Endometrial microvascular endothelial cells (primary cell): Measurements from ENCODE around the gene TRPM6. TPM values are rescaled to one million over a fixed set of nuclear protein-coding genes. Genes with fewer than 3 reads are reported as not detected.
"Not testable (repeated sequence)": the region's sequence is repeated elsewhere in the genome, so short reads cannot be mapped to it uniquely, and the experiment has no call there.

Experiments
- in situ Hi-C: cut with HindIII; loops from 2 replicates; pipeline ENCODE4 v1.10.0; 2017; ENCODE audit warnings: low sequenced_read_pairs, low pct_unique_long_range_greater_than_20kb; ENCODE audit errors: inconsistent ontology term
- total RNA-seq: library from RNA; depleted of rRNA; stranded (reverse); fragments of >200 nt; gene quantifications from one replicate; pipeline ENCODE4 v1.2.3, GENCODE V29; 2015; ENCODE audit errors: inconsistent ontology term

The TRPM6 gene, protein sequence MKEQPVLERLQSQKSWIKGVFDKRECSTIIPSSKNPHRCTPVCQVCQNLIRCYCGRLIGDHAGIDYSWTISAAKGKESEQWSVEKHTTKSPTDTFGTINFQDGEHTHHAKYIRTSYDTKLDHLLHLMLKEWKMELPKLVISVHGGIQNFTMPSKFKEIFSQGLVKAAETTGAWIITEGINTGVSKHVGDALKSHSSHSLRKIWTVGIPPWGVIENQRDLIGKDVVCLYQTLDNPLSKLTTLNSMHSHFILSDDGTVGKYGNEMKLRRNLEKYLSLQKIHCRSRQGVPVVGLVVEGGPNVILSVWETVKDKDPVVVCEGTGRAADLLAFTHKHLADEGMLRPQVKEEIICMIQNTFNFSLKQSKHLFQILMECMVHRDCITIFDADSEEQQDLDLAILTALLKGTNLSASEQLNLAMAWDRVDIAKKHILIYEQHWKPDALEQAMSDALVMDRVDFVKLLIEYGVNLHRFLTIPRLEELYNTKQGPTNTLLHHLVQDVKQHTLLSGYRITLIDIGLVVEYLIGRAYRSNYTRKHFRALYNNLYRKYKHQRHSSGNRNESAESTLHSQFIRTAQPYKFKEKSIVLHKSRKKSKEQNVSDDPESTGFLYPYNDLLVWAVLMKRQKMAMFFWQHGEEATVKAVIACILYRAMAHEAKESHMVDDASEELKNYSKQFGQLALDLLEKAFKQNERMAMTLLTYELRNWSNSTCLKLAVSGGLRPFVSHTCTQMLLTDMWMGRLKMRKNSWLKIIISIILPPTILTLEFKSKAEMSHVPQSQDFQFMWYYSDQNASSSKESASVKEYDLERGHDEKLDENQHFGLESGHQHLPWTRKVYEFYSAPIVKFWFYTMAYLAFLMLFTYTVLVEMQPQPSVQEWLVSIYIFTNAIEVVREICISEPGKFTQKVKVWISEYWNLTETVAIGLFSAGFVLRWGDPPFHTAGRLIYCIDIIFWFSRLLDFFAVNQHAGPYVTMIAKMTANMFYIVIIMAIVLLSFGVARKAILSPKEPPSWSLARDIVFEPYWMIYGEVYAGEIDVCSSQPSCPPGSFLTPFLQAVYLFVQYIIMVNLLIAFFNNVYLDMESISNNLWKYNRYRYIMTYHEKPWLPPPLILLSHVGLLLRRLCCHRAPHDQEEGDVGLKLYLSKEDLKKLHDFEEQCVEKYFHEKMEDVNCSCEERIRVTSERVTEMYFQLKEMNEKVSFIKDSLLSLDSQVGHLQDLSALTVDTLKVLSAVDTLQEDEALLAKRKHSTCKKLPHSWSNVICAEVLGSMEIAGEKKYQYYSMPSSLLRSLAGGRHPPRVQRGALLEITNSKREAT (N-terminal part only)
- total RNA-seq, result 0.09 TPM

- in situ Hi-C loops, result no loop called here
Measured at GRCh38 chr9:74887041-74887980, at the start of gene TRPM6. TRPM6 (minus strand) TSS chr9:74887921; CDS start chr9:74887856, 65 bp downstream.

- in situ Hi-C loops, result no loop called here
Measured at GRCh38 chr9:74935008-74935407, 47.3 kb upstream of the TRPM6 start.

- in situ Hi-C loops, result no loop called here
Measured at GRCh38 chr9:74921737-74922136, 34.0 kb upstream of the TRPM6 start.

GRCh38 chr9:74920944-74921626 is 33.4 kb upstream of the TRPM6 start:
- in situ Hi-C loops, result no loop called here

DNA sequence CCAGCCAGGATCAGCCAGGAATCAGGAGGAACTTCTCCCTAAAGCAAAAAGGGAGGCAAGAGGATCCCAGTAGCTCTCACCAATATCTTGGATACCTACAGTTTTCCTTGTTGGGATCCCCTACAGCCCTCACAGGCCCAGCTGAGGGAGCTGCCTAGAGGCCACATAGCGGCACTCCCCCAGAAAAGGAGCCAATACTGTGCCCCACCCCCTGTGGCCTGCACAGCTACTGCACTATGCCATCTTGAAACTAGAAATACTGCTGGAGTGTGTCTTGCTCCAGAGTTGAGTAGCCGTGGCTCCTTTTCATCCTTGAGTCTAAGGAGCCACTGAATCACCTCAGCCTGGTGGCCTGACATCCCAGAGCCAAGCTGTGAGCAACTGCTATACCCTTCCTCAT is 22.3 kb upstream of the TRPM6 start:
- in situ Hi-C loops, result no loop called here

DNA sequence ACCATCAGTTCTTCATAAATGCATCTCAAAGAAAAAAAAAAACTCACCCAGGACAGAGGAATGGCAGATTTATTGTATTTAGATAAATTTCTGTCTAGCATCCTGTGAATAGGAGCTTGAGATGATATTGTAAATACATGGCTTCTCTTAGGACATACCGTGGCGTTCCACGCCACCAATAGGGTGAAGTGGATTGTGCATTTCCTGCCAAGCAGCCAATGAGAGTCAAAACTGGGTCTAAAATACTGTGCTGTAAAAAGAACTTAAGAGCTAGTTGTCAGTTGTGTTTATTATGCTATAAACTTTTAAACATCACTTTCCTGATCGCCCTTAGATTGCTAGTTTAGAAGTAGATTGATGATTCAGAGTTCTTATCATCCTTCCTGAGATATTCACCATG is 20.9 kb upstream of the TRPM6 start:
- in situ Hi-C loops, result no loop called here

- in situ Hi-C loops, result no loop called here
Measured at GRCh38 chr9:74907085-74907484, 19.4 kb upstream of the TRPM6 start.

GRCh38 chr9:74901001-74901400 is 13.3 kb upstream of the TRPM6 start:
- in situ Hi-C loops, result no loop called here

- in situ Hi-C loops, result not testable (repeated sequence)
Measured at GRCh38 chr9:74888449-74888848, 728 bp upstream of the TRPM6 start.

- in situ Hi-C loops, result no loop called here
Measured at GRCh38 chr9:74887981-74888370, 255 bp upstream of the TRPM6 start.

- in situ Hi-C loops, result no loop called here
Measured at GRCh38 chr9:74876382-74876949, 11.3 kb downstream of the TRPM6 start.

DNA sequence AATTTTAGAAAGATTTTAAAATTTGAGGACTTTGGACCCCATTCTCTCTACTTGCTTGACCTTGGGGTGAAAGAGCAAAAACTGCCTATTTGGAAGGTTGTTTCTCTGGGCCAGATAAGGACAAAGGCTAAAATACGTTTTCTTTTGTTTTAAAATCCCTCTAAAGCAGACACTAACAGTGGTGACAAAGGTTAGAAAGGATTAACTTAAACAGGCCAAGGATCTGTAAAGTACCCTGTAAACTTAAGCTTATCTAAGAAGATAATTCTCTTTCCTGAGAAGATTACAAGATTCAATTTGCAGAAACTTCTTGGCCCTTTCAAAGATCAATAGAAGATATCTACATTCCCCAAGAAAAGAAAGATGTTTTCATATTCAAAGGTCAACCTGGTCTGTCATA is 12.1 kb downstream of the TRPM6 start:
- in situ Hi-C loops, result no loop called here

DNA sequence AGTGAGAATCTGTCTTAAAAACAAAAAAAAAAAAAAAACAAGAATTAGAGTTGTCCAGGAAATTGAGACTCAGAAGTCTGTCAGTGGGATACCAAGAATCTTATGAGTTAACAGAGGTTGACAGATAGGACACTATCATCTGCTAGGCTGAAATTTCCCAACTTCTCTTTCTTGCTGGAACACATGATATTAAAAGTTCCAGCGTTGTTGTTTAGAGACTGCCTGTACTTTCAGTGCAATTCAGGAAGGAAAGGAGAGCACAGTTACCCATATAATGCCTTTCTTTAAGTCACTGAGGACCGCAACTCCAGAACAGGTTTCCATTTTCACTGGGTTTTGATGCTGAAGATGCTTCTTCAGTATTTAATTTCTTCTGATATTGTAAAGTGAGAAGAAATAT is 13.5 kb downstream of the TRPM6 start:
- in situ Hi-C loops, result no loop called here

DNA sequence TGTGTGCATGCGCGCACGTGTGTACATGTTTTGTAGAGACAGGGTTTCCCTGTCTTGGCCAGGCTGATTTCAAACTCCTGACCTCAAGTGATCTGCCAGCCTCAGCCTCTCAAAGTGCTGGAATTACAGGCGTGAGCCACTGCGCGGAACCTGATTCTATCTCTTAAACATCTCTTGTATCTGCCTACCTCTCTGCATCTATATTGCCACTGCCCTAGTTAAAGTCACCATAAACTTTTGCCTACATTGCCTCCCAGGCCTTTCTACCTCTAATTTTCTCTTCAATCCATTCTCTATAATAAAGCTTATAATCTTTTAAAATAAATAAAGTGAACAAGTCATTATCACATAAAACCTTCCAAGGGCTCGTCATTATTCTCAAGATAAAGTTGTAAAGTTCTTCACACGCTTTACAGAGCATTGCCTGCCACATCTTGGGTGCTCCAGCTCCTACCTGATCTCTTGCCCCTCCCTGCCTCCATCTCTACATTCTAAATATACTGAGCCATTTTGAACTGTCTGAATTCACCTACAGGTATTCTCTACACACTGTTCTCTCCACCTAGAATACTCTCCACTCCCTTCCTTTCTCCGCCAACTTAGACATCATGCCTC is 15.0 kb downstream of the TRPM6 start:
- in situ Hi-C loops, result no loop called here

- in situ Hi-C loops, result no loop called here
Measured at GRCh38 chr9:74867483-74867882, 20.2 kb downstream of the TRPM6 start.

- in situ Hi-C loops, result no loop called here
Measured at GRCh38 chr9:74865177-74865576, 22.5 kb downstream of the TRPM6 start.
